GM19455 (cell line): ENCODE measurements around the gene GNAL.
"Not testable (repeated sequence)": the region's sequence is repeated elsewhere in the genome, so short reads cannot be mapped to it uniquely, and the experiment has no call there.

Experiments
- ATAC-seq: cut with Tn5 transposase; IDR thresholded peaks from one replicate; pipeline ENCODE4 v1.9.1; 2021; ENCODE audit not compliant: unreplicated experiment

GNAL gene

GRCh38 chr18:11668441-11669169, 20.5 kb upstream of the GNAL start:
- ATAC-seq: no peak

GRCh38 chr18:11669271-11669947, 19.7 kb upstream of the GNAL start:
- no peak for ATAC-seq

- no peak for ATAC-seq
These were observed 19.2 kb upstream of the GNAL start for GRCh38 chr18:11669948-11670275.

GRCh38 chr18:11671156-11671555, 17.9 kb upstream of the GNAL start:
- no peak for ATAC-seq

GRCh38 chr18:11672198-11672597, 16.9 kb upstream of the GNAL start:
- no peak for ATAC-seq

GRCh38 chr18:11672846-11673454, 16.1 kb upstream of the GNAL start:
- ATAC-seq: no peak

GRCh38 chr18:11673560-11673959, 15.5 kb upstream of the GNAL start:
- no peak for ATAC-seq

GRCh38 chr18:11674119-11674518, 14.9 kb upstream of the GNAL start:
- no peak for ATAC-seq

- ATAC-seq: no peak
These were observed 12.7 kb upstream of the GNAL start for GRCh38 chr18:11676386-11676785.

- ATAC-seq: no peak
These were observed 12.2 kb upstream of the GNAL start for GRCh38 chr18:11676867-11677266.

GRCh38 chr18:11678211-11678610, 10.9 kb upstream of the GNAL start:
- ATAC-seq: no peak

- ATAC-seq: no peak
These were observed 853 bp downstream of the GNAL start for GRCh38 chr18:11689669-11690565.

GRCh38 chr18:11690660-11691059, 1.6 kb downstream of the GNAL start:
- ATAC-seq: not testable (repeated sequence)

GRCh38 chr18:11695736-11696135, 6.7 kb downstream of the GNAL start:
- ATAC-seq: no peak

- no peak for ATAC-seq
These were observed 7.4 kb downstream of the GNAL start for GRCh38 chr18:11696451-11696850.

- ATAC-seq: no peak
These were observed 11.8 kb downstream of the GNAL start for GRCh38 chr18:11700876-11701275.

- no peak for ATAC-seq
These were observed 21.5 kb downstream of the GNAL start for GRCh38 chr18:11710578-11710977.

GRCh38 chr18:11713756-11714155, 24.7 kb downstream of the GNAL start:
- ATAC-seq: no peak

GRCh38 chr18:11714244-11714918, 25.3 kb downstream of the GNAL start:
- ATAC-seq: no peak

- not testable (repeated sequence) for ATAC-seq
These were observed 27.8 kb downstream of the GNAL start for GRCh38 chr18:11716767-11717315.
